ENCODE results near the gene SPEF2.
"Not testable (repeated sequence)": the region's sequence is repeated elsewhere in the genome, so short reads cannot be mapped to it uniquely, and the experiment has no call there.

SPEF2 gene

GRCh38 chr5:35656721-35657120, 39.1 kb downstream of the SPEF2 start:
- no peak for DNase-seq

- peak; percentile 17 for DNase-seq
Observed at GRCh38 chr5:35657877-35658276, 40.2 kb downstream of the SPEF2 start.

GRCh38 chr5:35659556-35659955, 41.9 kb downstream of the SPEF2 start:
- no peak for DNase-seq

GRCh38 chr5:35660451-35660850, 42.8 kb downstream of the SPEF2 start:
- DNase-seq = no peak

- no peak for DNase-seq
Observed at GRCh38 chr5:35664584-35664983, 46.9 kb downstream of the SPEF2 start.

DNA sequence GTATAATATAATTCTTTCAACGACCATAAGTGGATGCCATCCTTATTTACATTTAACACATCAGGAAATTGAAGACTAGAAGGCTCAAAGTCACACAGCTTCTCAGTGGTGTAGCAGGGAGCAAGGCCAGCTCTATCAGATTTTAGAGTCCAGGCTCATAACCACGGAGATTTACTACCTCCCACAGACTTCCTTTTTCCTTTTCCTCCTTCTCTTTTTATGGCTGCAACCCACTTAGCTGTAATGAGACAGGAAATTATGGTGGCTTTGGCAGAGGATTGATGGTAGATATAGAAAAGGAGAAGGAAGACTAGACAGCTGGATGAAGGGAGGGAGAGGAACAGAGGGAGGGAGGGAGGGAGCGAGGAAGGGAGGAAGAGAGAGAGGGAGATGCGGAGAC, 47.4 kb downstream of the SPEF2 start:
- DNase-seq = no peak

DNA sequence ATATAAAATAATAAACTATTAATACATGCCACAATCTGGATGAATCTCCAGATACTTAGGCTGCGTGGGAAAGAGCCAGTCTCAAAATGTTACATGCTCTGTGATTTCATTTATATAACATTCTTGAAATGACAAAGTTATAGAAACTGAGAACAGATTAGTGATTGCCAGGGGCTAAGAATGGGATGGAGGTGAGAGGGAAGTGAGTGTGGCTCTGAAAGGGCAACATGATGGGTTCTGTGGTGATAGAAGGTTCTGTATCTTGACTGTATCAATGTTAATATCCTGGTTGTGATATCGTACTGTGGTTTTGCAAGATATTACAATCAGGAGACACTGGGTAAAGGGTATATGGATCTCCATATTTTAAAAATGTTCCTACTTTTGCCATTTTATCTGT, 50.7 kb downstream of the SPEF2 start:
- no peak for DNase-seq

DNA sequence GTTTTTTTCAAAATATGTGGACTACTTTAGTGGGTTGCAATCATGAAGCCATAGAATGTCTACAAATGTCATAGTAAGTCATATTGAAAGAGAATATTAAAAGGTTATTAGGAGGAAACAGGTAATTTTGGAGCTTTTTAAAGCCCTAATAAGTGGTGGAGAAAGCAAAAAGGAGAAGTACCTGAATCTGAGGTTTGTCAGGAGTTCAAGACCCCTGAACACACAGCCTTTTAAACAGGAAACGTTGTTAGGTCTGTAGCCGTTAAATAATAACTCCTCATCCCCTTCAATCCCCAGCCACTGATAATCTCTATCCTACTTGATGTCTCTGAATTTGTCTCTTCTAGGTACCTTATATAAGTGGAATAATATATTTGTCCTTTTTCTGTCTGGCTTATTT, 51.1 kb downstream of the SPEF2 start:
- no peak for DNase-seq

DNA sequence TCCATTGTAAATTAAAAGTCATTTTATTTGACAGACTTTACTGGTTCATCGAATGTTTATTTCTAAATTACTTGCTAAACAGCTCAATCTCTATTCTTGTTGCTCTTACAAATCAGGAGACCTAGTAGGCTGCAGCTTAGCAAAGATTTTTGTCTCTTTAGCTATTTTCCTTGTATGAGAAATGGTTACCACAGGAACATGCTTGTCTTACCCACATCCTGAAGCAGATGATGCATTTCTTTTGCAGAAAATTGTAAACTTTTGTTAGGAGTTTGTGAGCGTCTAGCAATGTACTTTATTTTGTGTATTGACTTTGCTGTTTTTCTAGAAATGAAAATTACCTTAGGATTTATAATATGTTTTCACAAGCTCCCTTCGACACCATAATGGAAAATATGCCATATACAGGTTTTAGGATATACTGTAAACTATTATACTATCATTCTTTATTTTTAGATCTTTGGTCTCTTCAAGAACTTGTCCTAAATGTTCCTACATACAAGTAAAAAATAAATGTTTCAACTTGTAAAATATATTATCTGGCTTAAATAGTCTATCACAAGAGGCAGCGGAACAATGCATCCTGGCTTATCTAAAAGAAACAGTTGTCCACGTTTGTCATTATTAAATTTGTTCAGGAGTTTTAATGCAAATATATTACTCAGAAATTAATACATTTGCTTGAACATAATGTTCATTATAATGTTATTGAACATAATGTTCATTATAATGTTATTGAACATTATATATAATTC, 54.1 kb downstream of the SPEF2 start:
- DNase-seq = peak; percentile 80

- DNase-seq = not testable (repeated sequence)
Observed at GRCh38 chr5:35672296-35672655, 54.6 kb downstream of the SPEF2 start.

- peak; percentile 76 for DNase-seq
Observed at GRCh38 chr5:35672995-35673394, 55.3 kb downstream of the SPEF2 start.

DNA sequence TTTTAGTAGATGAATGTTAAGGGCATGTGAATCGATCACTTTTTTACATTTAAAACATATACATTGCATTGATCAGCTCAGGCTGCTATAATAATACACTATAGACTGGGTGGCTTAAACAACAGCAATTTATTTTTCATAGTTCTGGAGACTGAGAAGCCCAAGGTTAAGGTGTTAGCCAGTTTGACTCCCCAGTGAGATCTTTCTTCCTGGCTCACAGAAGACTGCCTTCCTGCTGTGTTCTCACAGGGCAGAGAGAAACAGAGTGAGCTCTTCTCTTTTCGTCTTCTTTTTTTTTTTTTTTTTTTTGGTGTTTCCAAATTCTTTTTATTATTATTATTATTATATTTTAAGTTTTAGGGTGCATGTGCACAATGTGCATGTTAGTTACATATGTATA, 56.4 kb downstream of the SPEF2 start:
- no peak for DNase-seq

- no peak for DNase-seq
Observed at GRCh38 chr5:35675392-35675791, 57.7 kb downstream of the SPEF2 start.

GRCh38 chr5:35677878-35678277, 60.2 kb downstream of the SPEF2 start:
- no peak for DNase-seq

DNA sequence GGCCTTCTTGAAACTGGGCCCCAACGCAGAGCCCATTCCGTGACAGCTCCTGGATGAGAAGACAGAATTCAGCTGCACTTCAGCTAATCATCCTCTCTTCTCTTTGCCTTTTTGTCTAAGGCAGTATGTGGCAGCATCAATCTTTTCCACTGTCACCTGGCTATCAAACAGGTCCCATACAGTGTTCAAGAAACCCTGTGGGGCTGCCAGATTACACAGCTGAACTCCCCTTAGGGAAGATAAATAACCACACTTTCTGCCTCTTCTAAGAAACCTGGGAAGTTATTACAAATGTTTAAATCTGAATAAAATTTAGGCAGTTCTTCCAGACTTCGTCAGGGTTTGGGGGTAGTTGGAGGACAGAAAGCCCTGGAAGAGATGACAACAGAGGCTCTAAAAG, 61.0 kb downstream of the SPEF2 start:
- DNase-seq = no peak

- no peak for DNase-seq
Observed at GRCh38 chr5:35679357-35679756, 61.7 kb downstream of the SPEF2 start.

DNA sequence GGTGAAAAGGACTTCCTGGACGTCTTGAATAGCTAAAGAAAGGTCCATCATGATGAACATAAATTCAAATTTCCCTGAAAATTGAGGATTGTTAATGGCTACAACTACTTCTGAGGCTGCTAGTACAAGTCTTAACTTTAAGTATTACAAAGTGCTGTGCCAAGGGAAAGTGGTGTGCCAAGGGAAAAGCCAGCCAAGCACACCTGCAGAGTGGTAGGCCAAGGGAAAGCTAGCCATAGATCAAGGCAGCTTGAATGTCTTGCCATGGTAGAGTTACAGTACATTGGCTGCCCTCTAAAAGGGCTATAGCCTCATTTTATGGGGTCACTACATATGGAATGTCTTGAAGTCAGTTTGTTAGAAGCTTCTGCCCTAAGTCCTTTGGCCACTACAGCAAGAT, 64.2 kb downstream of the SPEF2 start:
- DNase-seq = no peak

- no peak for DNase-seq
Observed at GRCh38 chr5:35683466-35683865, 65.8 kb downstream of the SPEF2 start.

GRCh38 chr5:35685161-35685560, 67.5 kb downstream of the SPEF2 start:
- DNase-seq = no peak

GRCh38 chr5:35687961-35688360, 70.3 kb downstream of the SPEF2 start:
- DNase-seq = no peak

GRCh38 chr5:35694481-35694880, 76.8 kb downstream of the SPEF2 start:
- no peak for DNase-seq

DNA sequence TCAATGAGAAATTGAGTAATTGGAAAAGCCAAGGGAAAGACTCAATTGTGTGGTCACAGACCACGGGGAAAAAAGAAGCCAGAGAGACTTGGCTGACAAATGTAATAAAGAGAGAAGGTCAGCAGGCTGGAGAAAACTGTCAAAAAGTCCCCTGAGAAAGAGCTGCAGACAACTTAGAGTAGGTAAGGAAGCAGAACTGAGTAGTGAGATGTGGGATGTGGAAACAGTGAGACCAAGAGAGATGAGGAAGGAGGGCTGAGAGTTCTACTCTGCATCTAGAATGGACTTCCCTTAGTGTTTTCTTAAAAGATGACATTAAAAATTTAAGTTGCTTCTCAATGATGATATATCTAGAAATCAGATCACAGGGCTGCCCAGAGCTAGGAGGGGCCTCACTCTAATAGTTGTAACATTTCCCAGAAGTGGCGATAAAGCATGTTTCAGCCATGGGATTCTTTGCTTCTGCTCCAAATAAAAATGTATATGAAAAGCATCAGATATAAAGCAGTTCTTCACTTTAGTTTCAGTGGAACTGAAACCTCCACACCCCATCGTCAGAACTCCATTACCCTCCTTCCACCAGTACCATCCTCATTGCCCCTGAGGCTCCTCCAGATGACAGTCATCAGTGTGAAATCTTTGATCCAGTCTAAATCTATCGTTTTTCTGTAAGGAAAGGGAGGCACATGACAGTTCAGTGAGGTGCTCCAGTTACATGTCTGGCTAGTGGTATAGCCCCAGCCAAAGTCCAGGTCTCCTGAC, 80.6 kb downstream of the SPEF2 start:
- no peak for DNase-seq

GRCh38 chr5:35707659-35708058, 90.0 kb downstream of the SPEF2 start:
- DNase-seq = no peak

DNA sequence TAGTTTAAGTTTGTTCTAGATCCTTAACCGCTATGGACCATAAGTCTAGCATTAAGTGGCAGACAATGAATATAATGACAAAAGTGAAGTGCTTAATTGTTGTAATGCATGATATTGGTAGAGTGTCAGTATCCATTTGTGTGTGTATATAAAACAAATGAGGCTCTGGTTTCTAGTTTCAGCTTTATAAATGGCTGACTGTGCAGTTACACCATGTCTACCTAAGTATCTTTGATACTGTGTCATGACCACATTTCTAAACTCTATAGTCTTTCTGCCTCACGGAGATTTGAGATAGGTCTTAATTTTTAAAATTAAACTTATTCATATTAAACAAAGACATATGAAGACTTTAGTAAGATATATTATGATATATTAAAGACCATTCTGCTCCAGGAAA, 92.0 kb downstream of the SPEF2 start:
- no peak for DNase-seq

- no peak for DNase-seq
Observed at GRCh38 chr5:35717718-35718117, 100.1 kb downstream of the SPEF2 start.

Data from CD4-positive, alpha-beta T cell treated with Interleukin-4 for 4 hours (primary cell).